ENCODE data around the gene EBF4.

EBF4 gene

GRCh38 chr20:2798814-2799213, 106.2 kb downstream of the EBF4 start:
- Histone ChIP-seq H3K4me3 (ENCODE audit: low read length, poor library complexity, severe bottlenecking) (peak overlapping the region; percentile 77), H2AFZ (ENCODE audit: low read length) (no peak overlapping the region), H3K9ac (ENCODE audit: low read depth, low read length, poor library complexity, severe bottlenecking) (peak overlapping the region; percentile 98), H3K79me2 (ENCODE audit: insufficient read depth, low read length) (peaks cover 50% of the 10 kb centered on the region), H3K9me2 (replicated peaks; ENCODE audit: low read depth, low read length) (no peaks in the 10 kb centered on the region), H3K27me3 (ENCODE audit: insufficient read depth, low read length, poor library complexity, severe bottlenecking) (peaks cover 8% of the 10 kb centered on the region), H3F3A (ENCODE audit: low read depth) (peaks cover 9% of the 10 kb centered on the region; the same call in 1 of the 2 replicates), H3K4me2 (ENCODE audit: low read depth, low read length, poor library complexity, severe bottlenecking) (peak overlapping the region; percentile 85), H3K36me3 (ENCODE audit: insufficient read depth, low read length) (peaks cover 47% of the 10 kb centered on the region; the same call in 1 of the 2 replicates), H3K4me1 (ENCODE audit: insufficient read depth, low read length, poor library complexity, severe bottlenecking) (peaks cover 37% of the 10 kb centered on the region), H3K9me3 (ENCODE audit: insufficient read depth, low read depth, low read length) (no peaks in the 10 kb centered on the region), H4K20me1 (ENCODE audit: insufficient read depth, low read length, poor library complexity, severe bottlenecking) (peaks cover 37% of the 10 kb centered on the region)
- TF ChIP-seq CTCF (conservative IDR thresholded peaks at IDR 0.05; ENCODE audit: low read length) (no peak), EZH2phosphoT487 (IDR thresholded peaks at IDR 0.05; ENCODE audit: borderline replicate concordance) (no peak)

- Histone ChIP-seq H3K9ac (ENCODE audit: low read depth, low read length, poor library complexity, severe bottlenecking) (peak overlapping the region; percentile 98), H3K27me3 (ENCODE audit: insufficient read depth, low read length, poor library complexity, severe bottlenecking) (peaks cover 8% of the 10 kb centered on the region), H3K9me2 (replicated peaks; ENCODE audit: low read depth, low read length) (no peaks in the 10 kb centered on the region), H3K4me2 (ENCODE audit: low read depth, low read length, poor library complexity, severe bottlenecking) (peak overlapping the region; percentile 85), H3K36me3 (ENCODE audit: insufficient read depth, low read length) (peaks cover 44% of the 10 kb centered on the region; the same call in 1 of the 2 replicates), H3K4me1 (ENCODE audit: insufficient read depth, low read length, poor library complexity, severe bottlenecking) (peaks cover 37% of the 10 kb centered on the region), H2AFZ (ENCODE audit: low read length) (no peak overlapping the region), H3K79me2 (ENCODE audit: insufficient read depth, low read length) (peaks cover 49% of the 10 kb centered on the region), H4K20me1 (ENCODE audit: insufficient read depth, low read length, poor library complexity, severe bottlenecking) (peaks cover 37% of the 10 kb centered on the region), H3F3A (ENCODE audit: low read depth) (peaks cover 9% of the 10 kb centered on the region; the same call in 1 of the 2 replicates), H3K9me3 (ENCODE audit: insufficient read depth, low read depth, low read length) (no peaks in the 10 kb centered on the region), H3K4me3 (ENCODE audit: low read length, poor library complexity, severe bottlenecking) (peak overlapping the region; percentile 77)
- TF ChIP-seq CTCF (conservative IDR thresholded peaks at IDR 0.05; ENCODE audit: low read length), result no peak
- no peak for TF ChIP-seq EZH2phosphoT487 (IDR thresholded peaks at IDR 0.05; ENCODE audit: borderline replicate concordance)
These were observed 106.7 kb downstream of the EBF4 start for GRCh38 chr20:2799271-2799670.

GRCh38 chr20:2799688-2800520, 107.3 kb downstream of the EBF4 start:
- peak overlapping the region; percentile 77 for H3K4me3 ChIP-seq (ENCODE audit: low read length, poor library complexity, severe bottlenecking)
- H4K20me1 ChIP-seq (ENCODE audit: insufficient read depth, low read length, poor library complexity, severe bottlenecking), result peaks cover 35% of the 10 kb centered on the region
- peak overlapping the region; percentile 98 for H3K9ac ChIP-seq (ENCODE audit: low read depth, low read length, poor library complexity, severe bottlenecking)
- TF ChIP-seq EZH2phosphoT487 (IDR thresholded peaks at IDR 0.05; ENCODE audit: borderline replicate concordance) (no peak), CTCF (conservative IDR thresholded peaks at IDR 0.05; ENCODE audit: low read length) (no peak)
- H2AFZ ChIP-seq (ENCODE audit: low read length), result no peak overlapping the region
- H3K79me2 ChIP-seq (ENCODE audit: insufficient read depth, low read length), result peaks cover 47% of the 10 kb centered on the region
- H3K4me1 ChIP-seq (ENCODE audit: insufficient read depth, low read length, poor library complexity, severe bottlenecking), result peaks cover 37% of the 10 kb centered on the region
- peak overlapping the region; percentile 85 for H3K4me2 ChIP-seq (ENCODE audit: low read depth, low read length, poor library complexity, severe bottlenecking)
- H3K9me2 ChIP-seq (replicated peaks; ENCODE audit: low read depth, low read length), result no peaks in the 10 kb centered on the region
- peaks cover 37% of the 10 kb centered on the region; the same call in 1 of the 2 replicates for H3K36me3 ChIP-seq (ENCODE audit: insufficient read depth, low read length)
- no peaks in the 10 kb centered on the region for H3K9me3 ChIP-seq (ENCODE audit: insufficient read depth, low read depth, low read length)
- peaks cover 8% of the 10 kb centered on the region for H3K27me3 ChIP-seq (ENCODE audit: insufficient read depth, low read length, poor library complexity, severe bottlenecking)
- H3F3A ChIP-seq (ENCODE audit: low read depth), result peaks cover 9% of the 10 kb centered on the region; the same call in 1 of the 2 replicates

Data from Loucy (cell line).